Caco-2 (cell line): Measurements from ENCODE around the gene YBX1. TPM values are rescaled to one million over a fixed set of nuclear protein-coding genes. Genes with fewer than 3 reads are reported as not detected.
A peak's percentile ranks its signal among the peaks of the same experiment; 100 is the strongest.

Experiments used
- BruUV-seq: library from RNA; stranded (reverse); fragments of 400-500 nt; replicated peaks from 2 replicates; lab custom pipeline; 2021; lab: Mats Ljungman, UMichigan
- CTCF ChIA-PET: fragments of 300-600 bp; sonication (Branson Sonifier 250); formaldehyde crosslinking; loops from one replicate; lab custom pipeline; 2022; ENCODE audit warnings: antibody characterized with exemption; lab: Charles Lee
- POLR2A ChIA-PET: fragments of 300-600 bp; sonication (Branson Sonifier 250); formaldehyde crosslinking; loops from one replicate; lab custom pipeline; 2022; ENCODE audit warnings: antibody characterized with exemption; lab: Charles Lee
- DNase-seq, 2 experiments: peaks; one replicate each; pipeline versions ENCODE4 v3.0.0 to v3.0.0-alpha.2; 2020 to 2022
- H3K27me3 ChIP-seq: replicated peaks from 2 replicates; pipeline ENCODE4 v1.6.0; 2011; ENCODE audit warnings: low read length; ENCODE audit not compliant: control insufficient read depth, insufficient read depth
- H3K36me3 ChIP-seq: 2 replicates; pipeline ENCODE4 v1.5.1; 2011; ENCODE audit warnings: low read length; ENCODE audit not compliant: control insufficient read depth, insufficient read depth
- H3K4me1 ChIP-seq: fragments of 250-450 bp; sonication (Bioruptor Pico); 2 replicates; pipeline ENCODE4 v1.5.1; 2020; ENCODE audit warnings: mild to moderate bottlenecking
- H3K4me3 ChIP-seq: 2 replicates; pipeline ENCODE4 v1.5.1; 2011; ENCODE audit warnings: low read depth, mild to moderate bottlenecking, control low read depth, low read length
- H3K9me3 ChIP-seq: fragments of 250-450 bp; sonication (Bioruptor Pico); 2 replicates; pipeline ENCODE4 v1.5.1; 2020; ENCODE audit warnings: mild to moderate bottlenecking, moderate library complexity
- H3K27ac Mint-ChIP-seq: one replicate; pipeline ENCODE4 v1.8.0; 2022; ENCODE audit warnings: mixed read lengths; ENCODE audit not compliant: unreplicated experiment
- H3K27me3 Mint-ChIP-seq: one replicate; pipeline ENCODE4 v1.8.0; 2022; ENCODE audit warnings: mixed read lengths; ENCODE audit not compliant: insufficient read depth, unreplicated experiment
- H3K36me3 Mint-ChIP-seq: one replicate; pipeline ENCODE4 v1.8.0; 2022; ENCODE audit warnings: mild to moderate bottlenecking, mixed read lengths; ENCODE audit not compliant: insufficient read depth, unreplicated experiment
- H3K4me1 Mint-ChIP-seq: one replicate; pipeline ENCODE4 v1.8.0; 2022; ENCODE audit warnings: low read depth, mixed read lengths; ENCODE audit not compliant: unreplicated experiment
- H3K4me3 Mint-ChIP-seq: one replicate; pipeline ENCODE4 v1.8.0; 2022; ENCODE audit warnings: mild to moderate bottlenecking, moderate library complexity, mixed read lengths; ENCODE audit not compliant: unreplicated experiment
- H3K9me3 Mint-ChIP-seq: one replicate; pipeline ENCODE4 v1.8.0; 2022; ENCODE audit warnings: mixed read lengths; ENCODE audit not compliant: unreplicated experiment
- intact Hi-C: fragments of 100-400 bp; cut with micrococcal nuclease; formaldehyde crosslinking; loops from one replicate; pipeline ENCODE4 v1.10.0; 2022; ENCODE audit not compliant: unreplicated experiment
- total RNA-seq: library from RNA; stranded (reverse); gene quantifications from 2 replicates; pipeline ENCODE4 v1.2.3, GENCODE V29; 2022
- TF ChIP-seq, protein P1 (sequence below), 2 experiments: fragments of 200-600 bp in 1 of 2; IDR thresholded peaks; 1 replicate in 1 of 2; 2 replicates in 1 of 2; pipeline versions ENCODE4 v1.5.1 to v1.8.0; 2011 to 2022; ENCODE audit warnings: antibody characterized with exemption in 1 of 2, control low read depth in 1 of 2, inconsistent platforms in 1 of 2, low read depth in 1 of 2, low read length in 1 of 2, mild to moderate bottlenecking in 1 of 2, moderate library complexity in 1 of 2; ENCODE audit not compliant: insufficient read depth in 1 of 2, severe bottlenecking in 1 of 2, unreplicated experiment in 1 of 2

The YBX1 gene
- total RNA-seq, 1 experiment from 2014 or later, result 567 TPM

GRCh38 chr1:42730988-42731387 is 48.8 kb downstream of the YBX1 start:
- no TSS peak for BruUV-seq
- H3K4me3 Mint-ChIP-seq, result no peak overlapping the region
- peaks cover 11% of the 10 kb centered on the region; the same call in 1 of the 2 replicates for H3K4me1 ChIP-seq
- no peaks in the 10 kb centered on the region for H3K27me3 ChIP-seq
- no peak overlapping the region for H3K4me3 ChIP-seq
- TF ChIP-seq, protein P1, sequence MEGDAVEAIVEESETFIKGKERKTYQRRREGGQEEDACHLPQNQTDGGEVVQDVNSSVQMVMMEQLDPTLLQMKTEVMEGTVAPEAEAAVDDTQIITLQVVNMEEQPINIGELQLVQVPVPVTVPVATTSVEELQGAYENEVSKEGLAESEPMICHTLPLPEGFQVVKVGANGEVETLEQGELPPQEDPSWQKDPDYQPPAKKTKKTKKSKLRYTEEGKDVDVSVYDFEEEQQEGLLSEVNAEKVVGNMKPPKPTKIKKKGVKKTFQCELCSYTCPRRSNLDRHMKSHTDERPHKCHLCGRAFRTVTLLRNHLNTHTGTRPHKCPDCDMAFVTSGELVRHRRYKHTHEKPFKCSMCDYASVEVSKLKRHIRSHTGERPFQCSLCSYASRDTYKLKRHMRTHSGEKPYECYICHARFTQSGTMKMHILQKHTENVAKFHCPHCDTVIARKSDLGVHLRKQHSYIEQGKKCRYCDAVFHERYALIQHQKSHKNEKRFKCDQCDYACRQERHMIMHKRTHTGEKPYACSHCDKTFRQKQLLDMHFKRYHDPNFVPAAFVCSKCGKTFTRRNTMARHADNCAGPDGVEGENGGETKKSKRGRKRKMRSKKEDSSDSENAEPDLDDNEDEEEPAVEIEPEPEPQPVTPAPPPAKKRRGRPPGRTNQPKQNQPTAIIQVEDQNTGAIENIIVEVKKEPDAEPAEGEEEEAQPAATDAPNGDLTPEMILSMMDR (IDR thresholded peaks at IDR 0.05; ENCODE audit: insufficient read depth in 1 of 2, low read depth in 1 of 2, low read length in 1 of 2, severe bottlenecking in 1 of 2, unreplicated experiment in 1 of 2), result peak in 1 of 2 experiments; percentile 25
- H3K36me3 ChIP-seq, result no peaks in the 10 kb centered on the region
- ChIA-PET CTCF (interaction anchor here (0.7 kb wide), 1 partner anchor 72 kb away, joined by 6 read pairs; no protein-coding TSS in a partner anchor), POLR2A (no interaction called here)
- no peaks in the 10 kb centered on the region for H3K9me3 ChIP-seq
- no peak overlapping the region for H3K27ac Mint-ChIP-seq
- H3K27me3 Mint-ChIP-seq, result no peaks in the 10 kb centered on the region
- intact Hi-C loops, result loop anchor here (1.0 kb wide), 1 partner anchor 153 kb away; no protein-coding TSS in a partner anchor
- H3K4me1 Mint-ChIP-seq, result no peaks in the 10 kb centered on the region
- H3K36me3 Mint-ChIP-seq, result no peaks in the 10 kb centered on the region
- peak in 1 of 2 experiments; percentile 55 for DNase-seq
- H3K9me3 Mint-ChIP-seq, result no peaks in the 10 kb centered on the region

DNA sequence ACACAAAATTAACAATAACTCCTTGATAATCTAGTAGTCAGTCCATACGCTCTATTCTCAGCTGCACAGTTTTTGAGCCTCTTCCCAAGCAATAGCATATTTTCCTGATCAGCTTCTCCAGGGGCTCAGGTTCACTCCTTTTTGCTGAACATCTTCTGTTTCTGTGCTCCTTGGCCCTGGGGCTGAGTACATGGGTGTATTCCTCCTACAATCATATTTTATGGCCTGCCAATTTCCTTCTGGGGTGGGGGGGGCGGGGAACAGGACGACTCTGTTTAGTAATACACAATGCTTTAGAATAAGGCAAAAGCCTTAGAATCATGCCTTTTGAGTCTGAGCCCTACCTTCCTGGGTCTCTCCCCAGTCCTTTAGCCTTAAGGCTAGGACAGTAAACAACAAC is 49.4 kb downstream of the YBX1 start:
- no TSS peak for BruUV-seq
- Mint-ChIP-seq H3K9me3 (no peaks in the 10 kb centered on the region), H3K4me1 (peaks cover 3% of the 10 kb centered on the region), H3K27me3 (no peaks in the 10 kb centered on the region), H3K36me3 (no peaks in the 10 kb centered on the region), H3K4me3 (no peak overlapping the region), H3K27ac (no peak overlapping the region)
- no peak for DNase-seq
- Histone ChIP-seq H3K27me3 (no peaks in the 10 kb centered on the region), H3K4me1 (peaks cover 11% of the 10 kb centered on the region; the same call in 1 of the 2 replicates), H3K36me3 (no peaks in the 10 kb centered on the region), H3K4me3 (no peak overlapping the region), H3K9me3 (no peaks in the 10 kb centered on the region)
- ChIA-PET POLR2A (no interaction called here), CTCF (no interaction called here)
- TF ChIP-seq, protein P1 (IDR thresholded peaks at IDR 0.05; ENCODE audit: insufficient read depth in 1 of 2, low read depth in 1 of 2, low read length in 1 of 2, severe bottlenecking in 1 of 2, unreplicated experiment in 1 of 2), result no peak
- intact Hi-C loops, result loop anchor here (1.0 kb wide), 1 partner anchor 153 kb away; no protein-coding TSS in a partner anchor

GRCh38 chr1:42732126-42732680 is 50.0 kb downstream of the YBX1 start:
- H3K36me3 Mint-ChIP-seq, result no peaks in the 10 kb centered on the region
- no peak overlapping the region for H3K27ac Mint-ChIP-seq
- BruUV-seq, result no TSS peak
- H3K4me1 Mint-ChIP-seq, result peaks cover 10% of the 10 kb centered on the region
- no peaks in the 10 kb centered on the region for H3K9me3 ChIP-seq
- H3K27me3 ChIP-seq, result no peaks in the 10 kb centered on the region
- TF ChIP-seq, protein P1 (IDR thresholded peaks at IDR 0.05; ENCODE audit: insufficient read depth in 1 of 2, low read depth in 1 of 2, low read length in 1 of 2, severe bottlenecking in 1 of 2, unreplicated experiment in 1 of 2), result no peak
- DNase-seq, result no peak
- CTCF ChIA-PET, result no interaction called here
- H3K36me3 ChIP-seq, result no peaks in the 10 kb centered on the region
- POLR2A ChIA-PET, result no interaction called here
- H3K4me3 Mint-ChIP-seq, result no peak overlapping the region
- no peak overlapping the region for H3K4me3 ChIP-seq
- peaks cover 11% of the 10 kb centered on the region; the same call in 1 of the 2 replicates for H3K4me1 ChIP-seq
- H3K27me3 Mint-ChIP-seq, result no peaks in the 10 kb centered on the region
- intact Hi-C loops, result no loop called here
- no peaks in the 10 kb centered on the region for H3K9me3 Mint-ChIP-seq
